ENCODE measurements around the gene HIVEP3. TPM values are rescaled to one million over a fixed set of nuclear protein-coding genes. Genes with fewer than 3 reads are reported as not detected.

HIVEP3 gene
- total RNA-seq, 1 experiment from 2014 or later, result 1.4 TPM

DNA sequence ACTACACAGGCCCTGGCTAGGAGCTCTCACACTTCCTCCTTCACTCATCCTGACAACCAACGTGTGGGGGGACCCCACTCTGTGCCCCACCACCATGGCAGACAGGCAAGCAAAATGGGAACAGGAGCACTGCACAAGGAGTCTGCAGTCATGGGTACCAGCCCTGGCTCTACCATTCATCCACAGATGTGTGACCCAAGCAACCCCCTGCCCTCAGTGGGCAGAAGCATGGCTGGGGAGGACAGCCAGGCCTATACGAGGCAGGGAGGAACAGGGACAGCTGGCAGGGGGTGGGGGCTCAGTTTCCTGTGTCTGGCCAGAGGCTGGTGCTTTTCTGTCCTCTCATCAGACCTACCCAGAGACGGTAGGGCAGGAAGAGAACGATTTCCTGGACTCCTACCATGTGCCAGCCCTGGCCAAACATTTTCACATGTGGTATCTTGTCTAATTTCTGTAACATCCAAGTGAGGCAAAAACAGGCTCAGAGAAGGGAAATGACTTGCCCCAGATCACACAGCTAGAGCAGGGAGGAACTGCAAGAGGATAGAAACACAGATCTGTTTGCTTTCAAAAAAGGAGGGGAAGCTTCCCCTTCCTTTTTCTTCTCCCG is 178.0 kb downstream of the HIVEP3 start:
- Histone ChIP-seq H2BK12ac (ENCODE audit: insufficient read length, low read depth, low read length) (no peak overlapping the region), H3K4ac (ENCODE audit: low read depth, low read length) (no peak overlapping the region), H3K9ac (ENCODE audit: extremely low read depth, insufficient read length, low read length) (no peak overlapping the region), H2BK5ac (ENCODE audit: insufficient read length, low read length) (no peak overlapping the region), H3K4me1 (ENCODE audit: insufficient read depth, low read length) (no peaks in the 10 kb centered on the region), H3T11ph (ENCODE audit: low read length) (no peak overlapping the region), H3K56ac (ENCODE audit: insufficient read length, low read depth, low read length) (no peak overlapping the region), H4K5ac (ENCODE audit: insufficient read length, low read depth, low read length) (no peak overlapping the region), H2BK20ac (ENCODE audit: low read depth, low read length, poor library complexity, severe bottlenecking) (no peak overlapping the region), H2AK5ac (ENCODE audit: insufficient read length, low read length) (no peak overlapping the region), H3K18ac (ENCODE audit: insufficient read length, low read depth, low read length) (no peak overlapping the region), H3K14ac (ENCODE audit: insufficient read depth, low read length) (no peak overlapping the region; the same call in 1 of the 2 replicates), H3K23ac (ENCODE audit: insufficient read length, low read depth, low read length) (no peak overlapping the region), H3K79me1 (ENCODE audit: insufficient read depth, low read depth, low read length, poor library complexity, severe bottlenecking) (no peaks in the 10 kb centered on the region), H3K27ac (ENCODE audit: insufficient read length, low read depth, low read length) (no peak overlapping the region), H3K9me3 (ENCODE audit: control insufficient read depth, low read depth, low read length) (no peaks in the 10 kb centered on the region), H3K27me3 (ENCODE audit: insufficient read depth, low read length) (no peaks in the 10 kb centered on the region), H4K20me1 (ENCODE audit: control insufficient read depth, insufficient read depth, insufficient read length) (no peaks in the 10 kb centered on the region), H2BK120ac (ENCODE audit: low read depth, low read length, poor library complexity, severe bottlenecking) (no peak overlapping the region), H3K79me2 (ENCODE audit: insufficient read depth, low read length) (no peaks in the 10 kb centered on the region), H3K23me2 (ENCODE audit: insufficient read length, low read depth, low read length, poor library complexity, severe bottlenecking) (no peaks in the 10 kb centered on the region), H4K91ac (ENCODE audit: insufficient read length, low read depth, low read length) (no peak overlapping the region), H2AFZ (ENCODE audit: low read length) (no peak overlapping the region), H2BK15ac (ENCODE audit: low read depth, low read length) (no peak overlapping the region), H3K4me2 (ENCODE audit: insufficient read depth, insufficient read length, low read length) (no peak overlapping the region), H4K8ac (replicated peaks; ENCODE audit: insufficient read length, low read depth, low read length) (no peak overlapping the region)
- TF ChIP-seq, protein P1, sequence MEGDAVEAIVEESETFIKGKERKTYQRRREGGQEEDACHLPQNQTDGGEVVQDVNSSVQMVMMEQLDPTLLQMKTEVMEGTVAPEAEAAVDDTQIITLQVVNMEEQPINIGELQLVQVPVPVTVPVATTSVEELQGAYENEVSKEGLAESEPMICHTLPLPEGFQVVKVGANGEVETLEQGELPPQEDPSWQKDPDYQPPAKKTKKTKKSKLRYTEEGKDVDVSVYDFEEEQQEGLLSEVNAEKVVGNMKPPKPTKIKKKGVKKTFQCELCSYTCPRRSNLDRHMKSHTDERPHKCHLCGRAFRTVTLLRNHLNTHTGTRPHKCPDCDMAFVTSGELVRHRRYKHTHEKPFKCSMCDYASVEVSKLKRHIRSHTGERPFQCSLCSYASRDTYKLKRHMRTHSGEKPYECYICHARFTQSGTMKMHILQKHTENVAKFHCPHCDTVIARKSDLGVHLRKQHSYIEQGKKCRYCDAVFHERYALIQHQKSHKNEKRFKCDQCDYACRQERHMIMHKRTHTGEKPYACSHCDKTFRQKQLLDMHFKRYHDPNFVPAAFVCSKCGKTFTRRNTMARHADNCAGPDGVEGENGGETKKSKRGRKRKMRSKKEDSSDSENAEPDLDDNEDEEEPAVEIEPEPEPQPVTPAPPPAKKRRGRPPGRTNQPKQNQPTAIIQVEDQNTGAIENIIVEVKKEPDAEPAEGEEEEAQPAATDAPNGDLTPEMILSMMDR (conservative IDR thresholded peaks at IDR 0.05), result no peak
- H3K36me3 Mint-ChIP-seq (ENCODE audit: insufficient read depth in 1 of 3, low read depth in 3 of 3), result no peaks in the 10 kb centered on the region
- H3K4me1 Mint-ChIP-seq, result peaks cover under 1 to 3% of the 10 kb centered on the region in 2 experiments
- H3K9me3 Mint-ChIP-seq, result no peaks in the 10 kb centered on the region
- no CpG with 5 or more reads among the region's 5 CpGs for WGBS (ENCODE audit: extremely low coverage, insufficient read length, low lambda C conversion rate)
- no peak overlapping the region; a peak in 1 of 7 replicates for H3K27ac Mint-ChIP-seq
- H3K4me3 Mint-ChIP-seq, result no peak overlapping the region
- peaks cover 7% of the 10 kb centered on the region for H3K27me3 Mint-ChIP-seq (ENCODE audit: low read depth)
- no peak for DNase-seq

All from H9 (cell line).